ENCODE data around the gene KRT13.
"Not testable (repeated sequence)": the region's sequence is repeated elsewhere in the genome, so short reads cannot be mapped to it uniquely, and the experiment has no call there.

Gene KRT13

GRCh38 chr17:41505007-41505808 is at the start of gene KRT13:
Gene KRT13, minus strand, starts transcription at chr17:41505612. Its CDS starts 62 bp downstream, at chr17:41505550.
- DNase-seq, result no peak

GRCh38 chr17:41553987-41554680 is 48.7 kb upstream of the KRT13 start:
- no peak for DNase-seq

DNA sequence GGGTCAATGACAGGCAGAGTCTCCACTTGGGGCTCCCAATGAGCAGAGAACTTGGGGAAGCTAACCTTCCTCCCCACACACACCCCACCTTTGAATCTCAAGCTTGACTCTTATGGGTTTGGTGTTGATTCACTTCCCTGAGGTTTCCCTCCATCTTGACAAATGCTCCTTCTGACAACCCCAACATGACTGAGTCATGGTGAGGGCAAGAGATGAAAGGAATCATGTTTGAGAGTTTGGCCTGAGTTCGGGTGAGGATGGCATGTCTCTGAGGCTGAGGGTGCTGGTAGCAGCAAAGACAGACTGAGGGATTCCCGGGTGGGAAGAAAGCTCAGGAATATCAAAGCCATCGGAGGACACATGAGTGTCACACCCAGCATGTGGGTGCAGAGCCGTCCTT is 47.8 kb upstream of the KRT13 start:
- DNase-seq, result no peak

- DNase-seq, result no peak
Measured at GRCh38 chr17:41552455-41552854, 47.0 kb upstream of the KRT13 start.

GRCh38 chr17:41551365-41551764 is 46.0 kb upstream of the KRT13 start:
- no peak for DNase-seq

DNA sequence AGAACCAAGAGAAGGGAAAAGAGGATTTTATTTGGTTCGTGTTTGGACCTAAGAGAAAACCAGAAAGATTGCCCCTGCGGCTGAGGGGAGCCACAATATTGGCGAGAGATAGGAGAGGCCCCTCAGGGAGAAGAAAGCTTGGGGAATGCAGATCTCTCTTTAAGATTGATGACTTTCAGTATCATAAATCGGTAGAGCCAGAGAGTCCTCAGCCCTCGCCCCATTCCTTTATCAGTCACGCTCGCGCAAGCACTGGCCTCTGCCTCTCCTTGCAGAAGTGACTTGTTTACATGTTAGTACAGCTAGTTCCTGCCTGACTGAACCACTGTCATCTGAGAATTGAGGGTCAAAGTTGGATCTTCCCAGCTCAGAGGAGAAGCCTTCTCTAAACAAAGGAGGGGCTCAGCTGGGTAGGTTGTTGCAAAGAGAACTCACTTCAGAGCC is 44.2 kb upstream of the KRT13 start:
- DNase-seq, result no peak

DNA sequence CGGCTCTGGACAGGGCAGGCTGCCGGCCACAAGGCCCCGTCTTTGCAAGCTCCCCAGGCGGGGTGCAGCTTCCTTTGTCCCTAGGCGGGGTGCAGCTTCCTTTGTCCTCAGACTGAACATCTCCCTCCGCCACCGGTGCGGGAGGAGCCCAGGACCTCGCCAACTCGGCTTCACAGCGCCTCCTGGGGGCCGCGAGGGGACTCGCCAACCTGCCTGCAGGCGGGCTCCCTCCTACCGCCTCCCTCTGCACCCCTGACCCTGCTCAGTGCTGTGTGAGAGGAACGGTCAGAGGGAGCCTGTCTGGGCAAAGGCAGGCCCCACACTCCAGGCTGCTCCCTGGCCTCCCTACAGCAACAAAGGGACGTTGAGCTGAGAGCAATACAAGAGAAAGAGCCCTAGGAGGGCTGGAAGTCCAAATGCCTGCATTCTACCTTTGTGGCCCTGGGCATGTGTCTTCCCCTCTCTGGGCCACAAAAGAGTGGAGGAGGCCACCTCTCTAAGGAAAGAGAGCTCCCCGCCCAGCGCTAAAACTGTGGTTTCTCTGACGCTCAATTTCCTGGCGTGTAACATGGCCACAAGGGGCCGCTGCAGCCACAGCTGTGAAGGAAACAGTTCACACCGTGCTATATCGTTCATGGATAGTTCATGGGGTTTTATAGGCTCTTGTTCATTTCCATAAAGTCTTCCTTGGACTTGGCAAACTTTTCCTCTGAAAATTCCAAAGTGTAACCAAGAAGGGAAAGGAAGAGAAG is 43.6 kb upstream of the KRT13 start:
- DNase-seq, result peak; percentile 88

- DNase-seq, result peak; percentile 94
Measured at GRCh38 chr17:41547921-41548843, 42.8 kb upstream of the KRT13 start.

DNA sequence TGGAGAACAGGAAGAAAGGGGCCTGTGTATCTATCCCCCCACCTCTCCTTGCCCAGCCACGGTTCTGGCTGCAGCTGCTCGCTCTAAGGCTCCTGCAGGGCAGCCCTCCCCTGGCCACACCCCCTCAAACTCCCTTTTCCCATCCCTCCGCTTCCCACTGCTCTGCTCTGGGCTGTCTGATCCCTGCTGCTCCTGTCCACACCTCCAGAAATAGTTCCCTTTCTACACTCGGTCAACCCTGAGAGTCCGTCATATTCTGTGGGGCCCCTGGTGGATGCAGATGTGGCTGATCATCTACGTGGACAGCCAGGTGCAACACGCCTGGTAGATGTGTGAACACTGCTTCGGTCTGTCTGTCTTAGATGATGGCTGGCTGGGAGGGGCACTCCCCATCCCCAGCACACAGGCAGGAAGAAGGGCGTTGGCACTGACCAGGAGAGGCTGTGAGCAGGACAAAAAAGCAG is 42.0 kb upstream of the KRT13 start:
- DNase-seq, result no peak

DNA sequence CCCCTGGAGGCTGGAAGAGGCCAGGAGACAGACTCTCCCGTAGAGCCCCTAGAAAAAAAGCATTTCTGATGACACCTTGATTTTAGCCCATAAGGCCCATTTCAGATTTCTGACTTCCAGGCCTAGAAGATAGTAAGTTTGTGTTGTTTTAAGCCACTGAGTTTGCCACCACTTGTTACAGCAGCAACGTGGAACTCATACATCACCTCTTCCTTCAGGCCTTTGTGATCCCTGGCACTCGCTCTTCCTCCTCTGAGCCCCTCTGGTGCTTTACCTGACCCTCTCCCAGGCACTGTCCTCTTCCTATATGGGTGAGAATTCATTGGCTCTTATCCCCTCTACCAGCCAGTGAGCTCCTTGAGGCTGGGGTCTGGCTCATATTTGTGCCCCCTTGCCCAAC is 41.4 kb upstream of the KRT13 start:
- no peak for DNase-seq

GRCh38 chr17:41545829-41546410 is 40.5 kb upstream of the KRT13 start:
- DNase-seq, result no peak

GRCh38 chr17:41544935-41545334 is 39.5 kb upstream of the KRT13 start:
- DNase-seq, result no peak

DNA sequence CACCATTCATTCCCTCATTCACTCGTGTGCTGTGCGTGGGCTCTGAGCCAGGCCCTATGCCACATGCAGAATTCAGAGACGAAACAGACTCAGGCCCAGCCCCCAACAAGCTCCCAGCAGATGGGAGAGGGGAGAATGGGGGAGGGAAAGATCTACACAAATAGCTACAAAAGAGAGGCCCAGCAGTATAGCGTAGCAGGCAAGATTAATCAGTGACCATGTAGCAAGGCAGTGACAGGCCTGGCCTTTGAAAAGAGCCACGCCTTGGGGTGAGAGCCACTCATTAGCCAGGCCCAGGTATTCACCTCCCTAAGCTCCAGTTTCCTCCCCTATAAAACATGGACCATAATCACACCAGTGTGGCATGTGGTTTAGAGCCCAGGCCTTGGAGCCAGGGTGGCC is 39.1 kb upstream of the KRT13 start:
- DNase-seq, result no peak

GRCh38 chr17:41542786-41543185 is 37.4 kb upstream of the KRT13 start:
- not testable (repeated sequence) for DNase-seq

GRCh38 chr17:41542357-41542756 is 36.9 kb upstream of the KRT13 start:
- no peak for DNase-seq

DNA sequence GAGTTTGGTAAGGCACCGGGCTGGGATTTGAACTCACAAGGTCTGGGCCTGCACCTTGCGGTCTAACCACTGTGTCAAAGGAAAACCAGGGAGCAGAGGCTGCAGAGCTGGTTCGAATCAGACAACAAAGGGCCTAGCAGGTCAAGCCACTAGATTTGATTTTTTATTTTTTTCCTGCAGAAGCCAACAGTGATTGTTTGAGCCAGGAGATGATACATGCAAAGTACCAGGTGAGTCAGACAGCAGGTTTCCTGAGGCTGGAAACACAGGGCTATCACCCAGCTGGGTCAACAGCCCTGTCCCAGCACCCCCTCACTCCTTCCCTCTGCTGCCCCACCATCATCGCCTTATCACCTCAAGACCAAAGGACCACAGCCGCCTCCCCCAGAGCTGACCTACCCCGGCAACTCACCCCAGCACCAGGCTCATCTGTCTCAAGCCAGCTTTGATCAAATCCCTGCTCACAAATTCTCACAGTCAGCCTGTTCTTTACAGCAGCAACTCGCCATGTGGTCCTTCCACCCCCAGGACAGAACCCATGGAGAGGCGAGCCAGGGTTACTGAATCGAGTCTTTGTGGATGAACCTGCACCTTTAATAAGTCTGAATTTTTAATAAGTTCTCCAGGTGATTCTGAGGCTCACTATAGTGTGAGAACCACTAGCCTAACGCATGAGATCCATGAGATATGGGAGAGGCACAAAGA is 35.7 kb upstream of the KRT13 start:
- DNase-seq, result no peak

GRCh38 chr17:41539979-41540701 is 34.7 kb upstream of the KRT13 start:
- no peak for DNase-seq

GRCh38 chr17:41539071-41539492 is 33.7 kb upstream of the KRT13 start:
- DNase-seq, result no peak

DNA sequence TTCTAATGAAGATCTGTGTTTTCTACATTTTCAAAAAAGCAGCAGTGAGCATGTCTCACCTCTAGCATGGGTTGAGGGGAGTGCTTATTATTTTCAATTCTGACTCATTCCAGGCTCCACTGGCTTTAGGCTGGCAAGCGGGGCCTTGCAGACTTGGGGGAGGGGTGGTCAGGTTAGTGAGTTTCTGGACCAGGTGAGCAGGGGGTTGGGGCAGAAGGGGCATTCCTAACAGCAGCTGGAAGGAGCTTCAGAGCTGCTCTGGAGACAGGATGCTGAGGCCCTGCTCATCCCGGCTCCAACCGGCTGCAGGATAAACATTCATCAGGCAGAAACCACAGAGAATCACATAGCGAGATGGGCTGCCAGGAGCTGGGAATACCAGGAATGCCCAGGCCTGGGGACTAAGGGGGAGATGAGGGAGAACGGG is 33.2 kb upstream of the KRT13 start:
- DNase-seq, result no peak

- no peak for DNase-seq
Measured at GRCh38 chr17:41537990-41538389, 32.6 kb upstream of the KRT13 start.

- DNase-seq, result no peak
Measured at GRCh38 chr17:41537614-41537954, 32.2 kb upstream of the KRT13 start.

Data from T1000 (cell line).